IPS DF 6.9 (cell line): ENCODE data around the gene CACNA1C.

ENCODE experiments used
- DNase-seq: peaks from one replicate; pipeline ENCODE4 v3.0.0-alpha.2; 2013; ENCODE audit warnings: low read depth, low spot score
- H3K27ac ChIP-seq: one replicate; pipeline ENCODE4 v1.5.1; 2013; ENCODE audit warnings: low read length, control low read depth
- H3K27me3 ChIP-seq: 2 replicates; pipeline ENCODE4 v1.6.1; 2013; ENCODE audit warnings: mild to moderate bottlenecking, low read length; ENCODE audit not compliant: control insufficient read depth, insufficient read depth
- H3K36me3 ChIP-seq: 2 replicates; pipeline ENCODE4 v1.6.1; 2013; ENCODE audit warnings: low read length; ENCODE audit not compliant: control insufficient read depth, insufficient read depth
- H3K4me1 ChIP-seq: 2 replicates; pipeline ENCODE4 v1.6.1; 2013; ENCODE audit warnings: low read length; ENCODE audit not compliant: control insufficient read depth, insufficient read depth
- H3K4me3 ChIP-seq: 2 replicates; pipeline ENCODE4 v1.5.1; 2013; ENCODE audit warnings: mild to moderate bottlenecking, low read length
- H3K9me3 ChIP-seq: 2 replicates; pipeline ENCODE4 v1.6.1; 2013; ENCODE audit warnings: low read length, inconsistent platforms; ENCODE audit not compliant: control insufficient read depth, insufficient read depth
- WGBS: extraction: QIAGEN DNeasy Blood & Tissue Kit; methylation state at CpG from one replicate; pipeline ENCODE4 v1.1.7; 2013; ENCODE audit warnings: mixed read lengths, missing lambda C conversion rate; ENCODE audit not compliant: insufficient read length, insufficient coverage; 5-methylcytosine and 5-hydroxymethylcytosine counted together

The CACNA1C gene

GRCh38 chr12:2618291-2618995 lies 565.7 kb downstream of the CACNA1C start:
- Histone ChIP-seq H3K4me1 (peaks cover 2% of the 10 kb centered on the region; the same call in 1 of the 2 replicates), H3K4me3 (no peak overlapping the region), H3K36me3 (no peaks in the 10 kb centered on the region), H3K27ac (no peak overlapping the region), H3K27me3 (no peaks in the 10 kb centered on the region), H3K9me3 (no peaks in the 10 kb centered on the region)
- no peak for DNase-seq
- no CpG with 5 or more reads among the region's 12 CpGs for WGBS

- no CpG with 5 or more reads among the region's 5 CpGs for WGBS
- Histone ChIP-seq H3K27me3 (no peaks in the 10 kb centered on the region), H3K4me3 (no peak overlapping the region), H3K9me3 (no peaks in the 10 kb centered on the region), H3K36me3 (no peaks in the 10 kb centered on the region), H3K4me1 (peaks cover 2% of the 10 kb centered on the region; the same call in 1 of the 2 replicates), H3K27ac (no peak overlapping the region)
- DNase-seq: no peak
These were observed 566.3 kb downstream of the CACNA1C start for GRCh38 chr12:2619136-2619535.

- Histone ChIP-seq H3K4me3 (no peak overlapping the region), H3K9me3 (no peaks in the 10 kb centered on the region), H3K27ac (no peak overlapping the region), H3K36me3 (no peaks in the 10 kb centered on the region), H3K27me3 (no peaks in the 10 kb centered on the region), H3K4me1 (peaks cover 6% of the 10 kb centered on the region)
- no peak for DNase-seq
- WGBS: no CpG with 5 or more reads among the region's 6 CpGs
These were observed 569.7 kb downstream of the CACNA1C start for GRCh38 chr12:2622460-2622859.

- H3K4me3 ChIP-seq: no peak overlapping the region
- no peak overlapping the region for H3K27ac ChIP-seq
- WGBS: no CpG with 5 or more reads among the region's 5 CpGs
- DNase-seq: no peak
- peaks cover 8% of the 10 kb centered on the region for H3K4me1 ChIP-seq
- no peaks in the 10 kb centered on the region for H3K27me3 ChIP-seq
- no peaks in the 10 kb centered on the region for H3K36me3 ChIP-seq
- H3K9me3 ChIP-seq: no peaks in the 10 kb centered on the region
These were observed 570.7 kb downstream of the CACNA1C start for GRCh38 chr12:2623472-2623871.

- Histone ChIP-seq H3K4me1 (peaks cover 8% of the 10 kb centered on the region), H3K4me3 (no peak overlapping the region), H3K27ac (no peak overlapping the region), H3K36me3 (no peaks in the 10 kb centered on the region), H3K27me3 (no peaks in the 10 kb centered on the region), H3K9me3 (no peaks in the 10 kb centered on the region)
- DNase-seq: peak; percentile 47
- no CpG with 5 or more reads among the region's 19 CpGs for WGBS
These were observed 571.9 kb downstream of the CACNA1C start for GRCh38 chr12:2624543-2625288.

GRCh38 chr12:2625289-2625612 lies 572.5 kb downstream of the CACNA1C start:
- no CpG with 5 or more reads among the region's 13 CpGs for WGBS

GRCh38 chr12:2627076-2627834 lies 574.5 kb downstream of the CACNA1C start:
- H3K27ac ChIP-seq: no peak overlapping the region
- no peaks in the 10 kb centered on the region for H3K9me3 ChIP-seq
- H3K4me3 ChIP-seq: no peak overlapping the region
- no CpG with 5 or more reads among the region's 15 CpGs for WGBS
- no peaks in the 10 kb centered on the region for H3K36me3 ChIP-seq
- no peaks in the 10 kb centered on the region for H3K27me3 ChIP-seq
- no peak for DNase-seq
- H3K4me1 ChIP-seq: peaks cover 8% of the 10 kb centered on the region

More at GRCh38 chr12:2625289-2625612, 572.5 kb downstream of the CACNA1C start:
- peaks cover 8% of the 10 kb centered on the region for H3K4me1 ChIP-seq
- H3K27me3 ChIP-seq: no peaks in the 10 kb centered on the region
- no peaks in the 10 kb centered on the region for H3K9me3 ChIP-seq
- H3K36me3 ChIP-seq: no peaks in the 10 kb centered on the region
- H3K27ac ChIP-seq: no peak overlapping the region
- no peak for DNase-seq
- H3K4me3 ChIP-seq: no peak overlapping the region

GRCh38 chr12:2627835-2628191 lies 575.0 kb downstream of the CACNA1C start:
- no peaks in the 10 kb centered on the region for H3K9me3 ChIP-seq
- H3K27ac ChIP-seq: no peak overlapping the region
- no peak for DNase-seq
- peaks cover 8% of the 10 kb centered on the region for H3K4me1 ChIP-seq
- no peaks in the 10 kb centered on the region for H3K36me3 ChIP-seq
- no CpG with 5 or more reads among the region's 11 CpGs for WGBS
- H3K27me3 ChIP-seq: no peaks in the 10 kb centered on the region
- no peak overlapping the region for H3K4me3 ChIP-seq

GRCh38 chr12:2628401-2628800 lies 575.6 kb downstream of the CACNA1C start:
- H3K9me3 ChIP-seq: no peaks in the 10 kb centered on the region
- H3K4me1 ChIP-seq: peaks cover 8% of the 10 kb centered on the region
- DNase-seq: no peak
- no peak overlapping the region for H3K4me3 ChIP-seq
- no CpG with 5 or more reads among the region's 6 CpGs for WGBS
- no peak overlapping the region for H3K27ac ChIP-seq
- H3K36me3 ChIP-seq: no peaks in the 10 kb centered on the region
- no peaks in the 10 kb centered on the region for H3K27me3 ChIP-seq

- WGBS: no CpG with 5 or more reads among the region's 5 CpGs
- DNase-seq: no peak
- Histone ChIP-seq H3K36me3 (no peaks in the 10 kb centered on the region), H3K4me1 (peaks cover 8% of the 10 kb centered on the region), H3K4me3 (no peak overlapping the region), H3K27ac (no peak overlapping the region), H3K9me3 (no peaks in the 10 kb centered on the region), H3K27me3 (no peaks in the 10 kb centered on the region)
These were observed 576.3 kb downstream of the CACNA1C start for GRCh38 chr12:2629051-2629450.
